ENCODE data around the gene TNFRSF14.

GRCh38 chr1:2533365-2533764 is 22.8 kb upstream of the TNFRSF14 start:
- TF ChIP-seq EZH2 (IDR thresholded peaks at IDR 0.05; ENCODE audit: low read length, unreplicated experiment): no peak
- TF ChIP-seq CTCF (conservative IDR thresholded peaks at IDR 0.05; ENCODE audit: low read depth, low read length): no peak

Measured in PC-3 (cell line).